ENCODE measurements around the gene ADGRA3.

Gene ADGRA3

GRCh38 chr4:22345678-22346077 lies 170.2 kb downstream of the ADGRA3 start:
- no peak for DNase-seq

DNA sequence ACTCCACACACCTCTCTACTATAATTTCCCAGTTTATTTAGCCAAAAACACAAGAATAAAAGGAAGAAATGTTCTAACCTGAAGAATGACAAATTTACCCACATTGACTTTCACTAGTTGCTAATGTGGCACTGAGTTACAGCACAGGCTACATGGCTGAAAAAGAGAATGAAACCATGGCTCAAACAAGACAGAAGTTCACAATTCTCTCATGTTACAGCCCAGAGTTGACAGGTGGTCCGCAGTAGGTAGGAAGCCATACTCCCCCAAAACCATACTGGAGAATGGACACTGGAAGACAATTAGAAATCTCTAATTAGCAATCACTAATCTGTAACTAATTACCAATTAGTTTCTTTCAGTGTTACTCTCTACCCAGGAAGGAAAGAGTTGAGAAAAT lies 170.8 kb downstream of the ADGRA3 start:
- no peak for DNase-seq

GRCh38 chr4:22343606-22344005 lies 172.3 kb downstream of the ADGRA3 start:
- DNase-seq = no peak

DNA sequence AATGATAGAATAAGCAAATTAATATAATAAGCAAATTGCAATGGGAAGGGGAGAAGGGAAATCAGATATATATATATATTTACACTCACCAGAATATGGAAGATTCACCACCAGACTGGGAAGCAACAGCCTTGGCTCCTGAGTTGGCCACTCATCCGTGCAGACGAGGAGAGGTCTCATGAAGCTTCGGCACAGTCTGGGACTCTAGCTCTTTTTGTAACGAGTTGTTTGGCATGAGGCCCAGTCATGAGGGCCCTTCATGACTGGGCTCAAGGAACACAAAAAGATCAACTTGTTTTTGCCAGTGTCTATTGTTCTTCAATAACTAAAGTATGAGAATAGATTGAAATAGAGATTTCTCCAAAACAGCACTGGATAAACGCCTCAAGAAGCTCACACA lies 176.4 kb downstream of the ADGRA3 start:
- peak; percentile 69 for DNase-seq

DNA sequence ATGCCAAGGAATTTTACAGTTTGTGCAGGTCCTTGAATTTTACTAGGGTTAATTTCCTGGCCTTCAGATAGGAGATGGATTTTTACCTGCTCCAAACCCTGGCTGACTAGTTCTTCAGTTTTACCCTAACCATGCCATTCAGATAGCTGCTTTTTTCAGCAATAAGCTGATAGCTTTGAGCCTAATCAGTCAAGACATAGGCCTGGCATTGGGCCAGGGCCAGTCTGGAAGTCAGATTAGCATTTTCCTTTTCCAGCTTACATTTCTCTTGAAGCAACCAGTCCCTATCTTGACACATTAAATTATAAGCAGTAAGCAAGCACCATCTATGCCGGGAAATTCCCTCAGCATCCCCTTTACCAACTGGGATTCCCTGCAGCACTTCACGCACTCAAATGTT lies 177.1 kb downstream of the ADGRA3 start:
- no peak for DNase-seq
